Effector CD8-positive, alpha-beta T cell (primary cell): ENCODE measurements around the gene PFKFB4.

ENCODE experiments used
- DNase-seq: peaks from one replicate; lab custom pipeline; 2025; lab: John Stamatoyannopoulos, UW
- total RNA-seq, 4 experiments: gene quantifications; one replicate each; lab custom pipeline; 2026; lab: John Stamatoyannopoulos, UW

Gene PFKFB4
- total RNA-seq = 2.8 to 6.8 (median 5.3) reads per million in 4 experiments

DNA sequence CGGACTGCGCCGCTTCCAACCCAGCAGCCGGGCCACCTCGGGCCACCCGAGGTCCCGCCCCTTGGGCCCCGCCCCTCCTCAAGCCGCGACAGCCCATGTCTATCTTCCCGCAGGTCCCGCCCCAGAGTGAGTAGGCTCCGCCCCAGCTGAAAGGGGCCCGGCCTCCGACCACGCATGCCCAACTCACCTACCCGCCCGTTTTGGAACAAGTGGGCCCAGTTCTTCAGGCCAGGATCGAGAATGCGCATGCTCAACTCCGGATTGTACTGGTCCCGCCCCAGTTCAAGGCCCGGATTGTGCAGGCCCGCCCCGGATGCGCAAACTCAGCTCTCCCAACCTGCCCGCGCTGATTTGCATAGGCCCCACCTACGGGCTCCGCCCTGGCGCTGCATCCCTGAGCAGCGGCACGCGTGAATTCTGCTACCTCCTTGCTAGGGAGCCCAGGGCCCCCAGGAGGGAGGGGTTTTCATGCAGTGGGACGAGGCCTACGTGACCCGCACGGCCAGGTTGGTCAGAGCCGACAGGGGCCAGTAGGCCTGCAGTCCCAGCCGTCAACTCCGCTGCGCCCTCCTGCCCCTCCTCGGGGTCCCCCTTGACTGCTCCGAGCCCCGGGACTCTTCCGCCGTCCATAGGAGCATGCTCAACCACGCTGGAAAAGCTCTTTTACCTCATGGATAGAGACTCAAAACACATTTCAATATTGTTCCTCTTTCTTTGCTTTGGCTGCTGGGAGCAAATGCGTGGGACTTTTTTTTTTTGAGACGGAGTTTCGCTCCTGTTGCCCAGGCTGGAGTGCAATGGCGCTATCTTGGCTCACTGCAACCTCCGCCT lies at the start of gene PFKFB4:
PFKFB4 (minus strand) TSS at position 8 of the 831 bp plus-strand sequence. CDS start 26 bp downstream, outside the sequence.
- DNase-seq = peak; percentile 99

DNA sequence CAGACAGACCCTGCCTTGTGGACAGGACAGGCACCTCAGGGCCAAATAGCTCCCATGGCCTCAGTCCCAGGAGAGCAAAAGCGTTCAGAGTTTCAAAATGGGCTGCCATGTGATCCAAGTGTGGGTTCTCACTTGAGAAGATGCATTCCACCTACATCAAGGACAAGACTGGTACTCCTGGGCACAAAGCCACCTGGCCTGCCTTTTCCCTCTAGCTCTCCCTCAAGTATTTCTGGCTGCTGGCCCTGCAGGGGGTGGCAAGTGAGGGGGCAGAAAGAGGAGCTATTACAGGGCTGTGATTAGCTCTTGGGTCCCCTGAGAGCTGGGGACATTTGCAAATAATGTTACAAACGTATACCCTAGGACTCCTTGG lies 45.0 kb upstream of the PFKFB4 start:
- no peak for DNase-seq

DNA sequence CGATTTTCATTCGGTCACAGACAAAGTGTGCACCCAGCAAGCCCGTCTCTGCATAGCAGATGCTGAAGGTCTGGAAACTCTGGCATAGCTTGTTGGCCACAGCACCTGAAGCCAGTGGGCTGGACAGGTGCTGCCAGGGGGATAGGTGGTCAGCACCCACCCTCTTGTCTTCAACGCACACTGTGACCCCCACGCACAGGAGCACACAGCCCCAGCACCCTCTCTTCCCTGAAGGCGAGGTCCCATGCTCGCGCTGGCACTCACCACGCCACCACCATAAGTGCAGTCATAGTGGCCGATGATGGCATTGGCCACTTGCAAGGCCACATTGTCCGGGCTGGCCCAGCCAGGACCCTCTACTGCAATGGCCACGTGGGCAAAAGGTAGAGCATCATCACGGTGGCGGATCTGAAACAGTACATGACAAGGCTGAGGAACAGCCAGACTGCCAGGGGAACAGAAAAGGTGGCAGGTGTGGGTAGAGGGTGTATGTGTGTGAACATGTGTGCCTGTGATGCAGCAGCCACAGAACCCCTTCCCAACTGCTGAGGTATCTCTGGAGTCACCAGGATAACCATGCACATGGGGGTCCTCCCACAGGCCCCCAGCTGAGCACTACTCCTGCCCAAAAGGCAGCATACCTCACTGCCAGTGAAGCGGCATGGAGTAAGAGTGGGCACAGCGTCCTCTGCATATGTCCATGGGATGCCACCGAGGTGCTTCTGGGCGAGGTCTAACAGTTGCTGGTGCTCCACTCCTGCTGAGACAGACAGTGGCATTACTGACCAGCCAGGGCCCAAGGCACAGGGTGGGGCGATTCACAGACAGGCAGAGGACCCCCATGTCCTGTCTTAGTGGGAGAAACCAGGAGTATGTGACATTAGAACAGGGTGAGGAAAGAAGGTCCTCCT lies 44.4 kb upstream of the PFKFB4 start:
- DNase-seq = no peak

DNA sequence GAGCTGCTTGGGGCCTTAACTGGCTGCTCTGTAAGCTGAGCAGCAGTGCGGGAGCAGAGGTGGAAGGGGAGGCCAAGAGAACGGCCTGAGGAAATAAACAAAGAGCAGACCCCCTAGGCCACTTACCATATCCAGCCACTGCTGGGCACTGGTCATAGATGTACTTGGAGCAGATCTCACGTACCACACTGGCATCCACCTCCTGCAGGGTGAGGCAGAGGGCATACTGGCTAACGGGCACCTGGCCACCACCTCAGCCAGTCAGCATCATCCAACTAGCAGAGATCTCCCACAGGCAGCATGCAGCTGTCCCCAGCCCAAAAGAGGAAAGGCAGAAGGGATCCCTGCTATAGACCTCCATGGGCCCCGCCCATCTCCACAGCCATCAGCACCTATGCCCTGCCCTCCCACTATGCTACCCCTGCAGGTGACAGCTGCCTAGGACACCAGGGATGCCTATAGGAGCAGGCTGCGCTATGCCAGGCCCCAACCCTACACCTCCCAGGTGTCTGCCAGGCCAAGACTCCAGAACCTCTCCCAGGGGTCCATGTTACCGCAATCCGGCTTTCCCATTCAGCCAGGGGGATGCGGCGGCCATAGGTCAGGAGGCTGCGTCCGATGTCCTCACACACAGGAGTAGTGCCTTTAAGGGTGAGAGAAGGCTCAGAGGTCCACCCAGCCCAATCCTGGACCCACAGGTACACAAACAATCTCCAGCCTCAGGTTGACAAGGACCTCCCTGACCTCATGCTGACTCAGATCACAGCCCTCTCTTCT lies 43.1 kb upstream of the PFKFB4 start:
- no peak for DNase-seq

DNA sequence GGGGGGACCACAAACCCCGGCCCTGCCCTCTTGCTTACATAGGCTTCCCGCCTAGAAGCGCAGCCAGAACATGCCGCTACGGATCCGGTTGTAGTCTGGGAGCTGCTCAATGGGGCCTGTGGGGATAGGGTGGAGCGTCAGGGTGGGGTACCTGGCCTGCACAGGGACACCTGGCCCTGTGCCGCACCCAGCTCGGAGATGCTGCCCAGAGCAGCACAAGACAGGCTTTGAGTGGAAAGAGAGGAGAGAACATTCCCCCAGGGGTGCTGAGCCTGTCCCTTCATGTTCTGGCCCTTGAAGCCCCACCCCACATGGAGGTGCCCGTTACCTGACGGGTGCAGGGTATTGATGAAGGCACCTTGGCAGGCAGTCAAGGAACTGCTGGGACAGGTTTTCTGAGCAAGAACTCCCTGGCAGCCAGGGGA lies 42.5 kb upstream of the PFKFB4 start:
- DNase-seq = no peak

DNA sequence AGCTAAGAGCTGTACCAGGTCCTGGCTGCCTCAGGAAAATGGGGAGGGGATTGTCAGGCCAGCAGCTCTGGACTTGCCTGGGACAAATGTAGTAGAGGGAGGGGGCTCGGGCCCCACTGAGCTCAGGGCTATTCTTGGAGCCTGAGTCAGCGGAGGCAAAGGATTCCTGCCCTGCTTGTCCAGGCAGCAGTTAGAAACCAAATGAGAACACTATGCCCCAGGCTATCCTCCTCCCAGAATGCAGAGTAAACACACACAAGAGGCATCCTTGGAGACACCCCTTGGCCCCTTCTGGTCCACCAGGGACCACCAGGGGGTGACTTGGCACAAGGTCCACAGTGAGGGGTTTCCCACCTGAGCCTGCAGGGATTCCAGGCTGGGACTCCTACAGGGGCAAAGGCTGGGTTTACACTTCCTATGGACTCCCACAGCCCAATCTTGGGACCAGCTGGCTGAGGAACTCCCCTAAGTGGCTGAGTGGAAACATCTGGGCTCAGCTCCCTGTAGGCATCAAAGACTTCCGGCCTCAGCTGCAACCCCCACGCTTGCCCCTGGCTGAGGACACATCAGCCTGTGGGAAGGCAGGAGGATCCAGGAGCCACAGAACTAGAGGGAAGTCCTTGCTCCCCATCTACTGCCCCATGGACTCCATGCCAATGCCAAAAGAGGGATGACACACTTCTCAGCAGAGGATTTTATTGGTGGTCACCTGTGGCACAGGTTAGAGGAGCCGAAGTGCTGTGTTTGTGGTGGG lies 41.9 kb upstream of the PFKFB4 start:
- no peak for DNase-seq

DNA sequence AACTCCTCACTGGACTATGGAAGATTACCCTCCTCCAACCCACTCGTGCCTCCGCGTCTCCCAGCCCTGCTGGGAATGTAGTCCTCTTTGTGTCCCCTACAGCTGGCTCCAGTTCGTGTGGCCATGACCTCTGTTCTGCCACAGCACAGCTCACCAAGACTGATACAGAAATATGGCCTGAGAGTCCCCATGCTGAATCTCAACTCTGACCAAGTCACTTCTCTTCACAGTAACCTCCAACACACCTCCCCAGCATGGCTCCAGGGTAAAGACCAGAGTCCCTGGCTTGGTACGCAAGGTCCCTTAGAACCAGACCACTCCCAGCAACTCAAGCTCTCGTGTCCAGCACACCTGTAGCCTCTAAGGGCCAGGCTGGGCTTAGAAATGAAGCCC lies 40.8 kb upstream of the PFKFB4 start:
- DNase-seq = no peak

DNA sequence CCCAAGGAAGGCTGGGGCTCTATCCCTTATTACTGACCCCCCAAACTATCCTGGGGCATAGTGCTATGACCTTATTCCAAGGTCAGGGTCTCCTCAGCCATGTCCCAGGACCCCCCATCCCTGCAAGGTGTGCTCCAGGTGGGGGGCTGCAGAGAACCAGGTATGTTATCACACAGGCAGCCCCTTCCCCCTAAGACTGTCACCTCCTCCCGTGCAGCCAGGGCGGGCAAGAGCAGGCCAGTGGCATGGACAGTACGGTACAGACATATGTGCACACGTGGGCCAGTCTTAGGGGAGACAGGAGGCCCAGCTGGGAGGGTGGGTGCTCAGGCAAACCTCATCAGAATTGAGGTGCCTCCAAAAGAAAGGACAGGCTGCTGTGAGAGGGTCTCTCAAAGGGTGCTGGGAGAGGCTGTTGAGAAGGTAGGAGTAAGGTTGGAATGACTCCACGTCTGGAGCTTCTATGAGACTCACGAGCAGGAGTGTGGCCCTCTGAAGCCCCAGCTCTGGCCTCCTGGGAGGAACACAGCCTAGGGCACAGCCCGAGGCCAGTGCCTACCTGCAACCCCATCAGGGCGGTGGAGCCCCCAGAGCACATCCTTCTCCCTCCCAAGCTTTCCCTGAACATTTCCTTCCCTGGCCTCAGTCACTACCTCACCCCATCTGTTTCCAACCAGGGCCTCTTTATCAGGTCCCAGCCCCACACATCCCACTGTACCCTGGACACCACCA lies 40.2 kb upstream of the PFKFB4 start:
- DNase-seq = no peak

DNA sequence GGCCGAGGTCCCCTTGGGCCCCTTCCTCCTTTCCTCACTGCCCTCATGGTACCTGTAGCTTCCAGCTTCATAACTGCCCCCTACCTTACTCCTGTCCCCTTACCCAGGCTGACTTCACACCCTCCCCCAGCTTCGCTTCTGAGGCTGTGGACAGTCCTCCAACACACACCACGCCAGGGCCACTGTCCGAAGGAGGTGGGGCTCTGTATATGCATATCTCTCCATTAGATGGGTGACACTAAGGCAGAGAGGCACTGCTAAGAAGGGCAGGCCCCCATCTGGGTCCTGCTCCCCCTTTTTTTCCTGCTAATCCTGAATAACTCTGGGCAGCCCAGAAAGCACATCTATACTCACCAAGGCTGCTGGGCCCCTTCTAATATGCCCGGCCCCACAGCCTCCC lies 39.6 kb upstream of the PFKFB4 start:
- no peak for DNase-seq

DNA sequence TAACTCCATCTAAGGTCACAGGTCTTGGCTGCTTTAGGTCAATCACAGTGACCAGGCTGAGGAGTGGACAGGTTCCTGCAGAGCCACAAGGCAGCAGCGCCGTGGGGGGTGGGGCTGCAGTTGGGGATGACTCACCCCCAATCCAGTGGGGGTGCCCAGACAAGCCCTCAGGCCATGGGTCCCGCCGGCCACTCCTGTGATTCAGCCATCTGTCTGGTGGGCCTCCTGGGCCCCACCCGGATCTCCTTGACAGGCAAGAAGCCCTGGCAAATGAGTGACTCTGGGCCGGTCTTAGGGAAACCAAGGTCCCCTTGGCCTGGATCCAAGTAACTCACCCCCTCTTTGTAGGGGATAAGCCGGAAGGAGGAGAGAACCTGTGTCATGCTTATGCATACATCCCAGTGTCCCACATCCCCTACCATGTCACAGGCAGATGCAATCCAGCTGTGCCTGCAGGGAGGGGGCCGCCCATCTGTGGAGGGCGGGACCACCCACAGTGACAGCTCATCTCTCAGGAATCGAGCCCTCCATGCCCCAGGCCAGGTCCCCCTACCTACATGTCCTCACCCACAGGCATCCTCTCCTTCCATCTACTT lies 39.0 kb upstream of the PFKFB4 start:
- DNase-seq = no peak

DNA sequence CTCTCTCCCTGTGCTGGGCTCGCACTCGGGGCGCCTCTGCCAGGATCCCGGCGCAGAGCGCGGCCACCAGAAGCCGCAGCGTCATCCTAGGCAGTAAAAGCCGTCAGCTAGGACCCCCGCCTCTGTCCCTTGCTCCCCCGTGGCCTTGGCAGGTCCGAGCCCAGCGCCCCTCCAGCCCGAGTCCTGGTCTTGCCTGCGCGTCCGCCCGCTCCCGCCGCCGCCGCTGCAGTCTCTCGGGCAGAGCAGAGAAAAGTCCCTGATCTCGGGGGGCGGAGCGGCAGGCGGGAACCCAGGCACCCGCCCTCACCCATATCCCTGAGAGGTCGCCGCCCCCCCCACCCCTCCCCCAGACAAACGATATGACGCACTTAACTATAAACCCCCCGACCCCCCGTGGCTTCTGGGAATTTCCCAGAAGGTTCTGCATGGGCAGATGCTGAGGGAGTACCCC lies 38.5 kb upstream of the PFKFB4 start, which contains the start of gene COL7A1:
COL7A1 (minus strand) TSS at position 255 of the 451 bp plus-strand sequence; CDS start at position 85, 170 bp downstream.
- peak; percentile 4 for DNase-seq

DNA sequence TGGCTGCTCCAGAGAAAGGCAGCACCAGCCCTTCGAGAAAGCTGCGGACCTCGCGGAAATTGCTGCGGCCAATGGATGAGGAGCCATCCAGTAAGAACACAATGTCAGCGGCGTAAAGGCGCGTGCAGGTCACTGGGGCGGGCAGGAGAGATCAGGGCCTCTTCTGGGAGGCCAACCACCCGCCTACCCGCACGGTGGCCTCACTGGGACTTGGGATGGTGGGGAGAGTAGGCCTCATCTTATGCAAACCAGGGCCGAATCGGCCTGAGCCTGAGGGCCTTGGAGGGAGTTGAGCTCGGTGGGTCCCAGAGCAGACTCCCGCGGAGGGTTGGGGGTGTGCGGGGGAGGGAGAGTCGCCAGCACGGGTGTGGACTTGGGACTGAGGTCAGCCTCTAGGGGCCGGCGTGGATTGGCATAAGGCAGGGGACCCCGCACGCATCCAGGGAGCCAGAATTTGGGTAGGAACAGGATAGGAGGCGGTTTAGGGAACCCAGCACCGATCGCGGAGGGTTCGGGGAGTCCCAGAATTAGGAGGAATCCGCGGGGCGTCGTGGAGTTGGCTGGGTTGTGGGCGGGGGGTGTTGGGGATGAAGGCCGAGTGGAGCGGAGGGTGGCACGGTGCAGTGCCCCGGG lies 37.9 kb upstream of the PFKFB4 start:
- no peak for DNase-seq

DNA sequence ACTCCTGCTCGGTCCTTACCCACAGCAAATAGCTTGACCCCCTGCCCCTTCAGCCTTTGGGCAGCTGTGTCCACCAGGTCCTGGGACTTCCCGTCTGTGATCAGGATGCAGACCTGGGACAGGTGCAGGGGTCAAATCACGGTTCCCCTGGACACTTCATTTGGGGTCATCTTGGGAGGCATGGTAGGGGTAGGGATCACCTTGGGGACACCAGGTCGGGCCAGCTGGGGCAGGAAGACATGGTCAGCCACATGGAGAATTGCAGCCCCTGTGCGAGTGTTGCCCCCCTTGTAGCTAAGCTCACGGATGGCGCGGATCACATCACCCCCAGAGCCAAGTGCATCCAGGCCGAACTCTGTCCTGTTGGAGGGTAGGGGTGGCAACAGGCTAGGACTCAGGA lies 36.7 kb upstream of the PFKFB4 start:
- no peak for DNase-seq

DNA sequence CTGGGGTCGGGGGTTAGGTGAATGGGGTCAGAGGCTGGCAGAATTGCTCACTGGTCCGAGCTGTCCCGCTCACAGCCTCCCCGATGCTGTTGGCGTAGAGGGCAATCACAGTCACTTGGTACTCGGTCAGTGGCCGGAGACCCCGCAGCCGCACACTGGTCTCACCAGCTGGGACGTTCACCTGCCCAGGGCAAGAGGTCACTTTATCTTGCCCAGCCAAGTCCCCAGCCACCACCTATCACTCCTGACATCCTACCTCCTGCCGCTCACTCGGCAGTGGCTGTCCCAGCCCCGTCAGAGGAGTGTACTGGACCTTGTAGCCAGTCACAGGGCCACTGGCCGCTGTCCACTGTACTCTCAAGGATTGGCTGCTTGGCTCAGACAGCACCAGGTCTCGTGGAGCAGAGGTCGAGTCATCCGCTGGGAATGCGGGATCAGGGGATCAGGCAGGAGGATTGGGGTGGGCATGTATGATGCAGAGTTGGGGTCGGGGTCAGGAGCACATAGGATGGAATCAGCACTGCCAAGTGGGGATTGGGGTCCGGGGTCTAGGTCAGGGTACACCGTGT lies 36.0 kb upstream of the PFKFB4 start:
- DNase-seq = no peak

DNA sequence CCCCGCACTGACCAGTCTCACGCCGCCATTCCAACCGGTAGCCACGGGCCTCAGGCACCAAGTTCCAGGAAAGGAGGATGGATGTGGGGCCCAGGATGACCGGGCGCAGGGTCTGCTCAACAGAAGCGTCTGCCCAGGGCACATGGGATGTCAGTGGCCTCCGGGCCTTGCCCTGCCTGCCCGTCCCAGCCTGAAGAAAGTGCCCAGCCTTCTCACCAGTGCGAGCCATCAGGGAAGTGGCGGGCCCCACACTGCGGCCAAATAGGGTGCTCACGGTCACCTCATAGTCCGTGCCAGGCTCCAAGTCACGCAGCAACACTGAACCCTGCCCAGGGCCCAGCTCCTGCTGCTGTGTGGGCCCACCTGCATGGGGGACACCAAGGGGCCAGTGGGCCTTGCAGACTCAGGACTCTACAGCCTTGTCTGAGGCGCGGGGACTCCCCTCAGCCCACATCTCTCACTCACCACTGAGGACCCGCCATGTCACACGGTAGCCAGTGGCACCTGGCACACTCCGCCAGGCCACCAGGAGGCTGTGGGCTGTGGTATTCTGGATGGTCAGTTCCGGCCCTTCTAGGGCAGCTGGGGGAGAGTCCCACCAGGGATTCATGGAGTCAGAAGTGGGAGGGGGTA lies 35.4 kb upstream of the PFKFB4 start:
- DNase-seq = no peak

DNA sequence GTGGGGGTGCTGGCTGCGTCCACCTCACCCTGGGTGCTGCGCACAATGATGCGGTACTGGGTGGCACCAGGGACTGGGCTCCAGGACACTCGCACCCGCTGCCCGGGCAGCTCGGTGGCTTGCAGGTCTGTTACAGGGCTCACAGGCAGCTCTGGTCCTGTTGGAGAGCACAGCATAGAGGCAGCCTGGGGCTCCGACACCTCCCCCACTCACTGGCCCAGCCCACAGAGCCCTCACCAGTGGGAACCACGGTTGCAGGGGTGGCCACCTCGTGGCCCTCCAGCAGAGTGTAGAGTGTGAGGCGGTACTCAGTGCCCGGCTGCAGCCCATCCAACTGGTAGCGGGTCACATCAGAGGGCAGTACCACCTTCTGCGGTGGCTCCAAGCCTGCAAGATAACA lies 34.8 kb upstream of the PFKFB4 start:
- DNase-seq = no peak

DNA sequence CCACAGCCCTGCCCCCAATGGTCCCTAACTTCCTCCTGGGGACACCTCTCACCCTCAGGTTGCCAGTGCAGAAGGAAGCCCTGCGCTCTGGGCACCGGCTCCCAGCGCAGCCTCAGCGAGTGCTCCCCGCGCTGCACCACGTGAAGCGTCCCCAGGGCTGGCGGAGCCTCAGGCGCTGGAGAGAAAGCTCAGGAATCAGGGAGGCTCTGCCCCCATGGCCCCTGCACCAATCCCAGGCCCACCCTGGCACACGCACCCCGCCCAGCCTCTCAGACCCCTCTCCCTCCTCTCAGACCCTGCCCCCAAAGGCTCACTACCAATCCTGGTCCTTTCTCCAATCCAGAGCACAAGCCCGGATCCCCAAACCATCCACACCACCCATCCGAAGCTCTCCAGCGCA lies 31.6 kb upstream of the PFKFB4 start:
- no peak for DNase-seq

DNA sequence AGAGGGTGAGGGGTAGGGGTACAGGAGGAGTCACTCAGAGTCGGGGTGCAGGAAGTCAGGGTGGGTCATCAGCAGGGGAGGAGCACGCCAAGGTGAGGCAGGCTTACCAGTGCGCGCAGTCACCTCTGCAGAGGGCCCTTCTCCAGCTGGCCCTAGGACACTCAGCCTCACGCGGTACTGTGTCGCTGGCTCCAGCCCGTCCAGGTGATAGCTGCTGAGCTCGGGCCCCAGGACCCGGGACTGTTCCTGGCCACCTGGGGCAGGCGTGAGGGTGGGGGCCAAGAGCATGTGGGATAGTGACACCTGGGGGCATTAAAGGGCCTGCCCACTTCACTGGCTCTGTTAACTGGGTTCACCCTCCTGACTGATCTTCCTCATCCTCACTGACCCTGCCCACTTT lies 31.1 kb upstream of the PFKFB4 start:
- DNase-seq = no peak

DNA sequence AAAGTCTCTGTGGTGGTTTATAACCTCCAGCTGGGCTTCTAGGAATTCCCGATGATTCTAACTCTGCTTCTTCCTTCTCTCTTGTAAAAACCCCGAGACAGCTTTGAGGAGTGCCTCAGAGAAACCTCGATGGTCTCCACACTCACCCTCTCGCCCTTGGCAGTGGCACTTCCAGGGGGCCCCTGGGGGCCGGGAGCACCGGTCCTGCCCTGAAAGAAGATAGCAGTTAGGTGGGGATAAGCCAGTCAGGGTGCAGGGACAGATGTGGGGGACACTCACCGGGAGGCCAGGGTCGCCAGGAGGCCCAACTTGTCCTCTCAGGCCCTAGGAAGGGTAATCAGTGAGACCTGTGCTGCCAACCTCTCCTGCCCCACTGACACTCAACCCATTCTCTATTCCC lies 28.8 kb upstream of the PFKFB4 start:
- DNase-seq = no peak
